ENCODE data around the gene ENG.

ENG gene

DNA sequence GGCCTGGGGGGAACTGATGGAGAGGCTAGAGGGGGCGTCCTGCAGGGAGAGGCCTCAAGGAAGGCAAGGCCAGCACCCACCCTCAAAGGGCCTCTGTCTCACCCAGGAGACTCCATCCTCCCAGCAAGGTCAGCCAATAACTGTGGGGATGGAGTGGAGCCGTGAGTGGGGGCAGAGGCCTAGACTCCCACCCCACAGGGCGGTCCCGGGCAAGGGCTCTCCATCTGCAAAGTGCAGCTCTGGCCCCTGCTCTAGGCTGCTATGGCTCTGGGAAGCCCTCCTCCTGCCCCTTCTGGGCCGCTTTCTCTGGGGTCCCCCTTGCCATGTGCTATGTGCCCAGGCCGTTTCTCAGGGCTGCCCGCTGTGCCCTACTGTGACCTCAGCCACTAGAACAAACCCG lies 37.7 kb downstream of the ENG start:
- Histone ChIP-seq H3K4me1 (no peaks in the 10 kb centered on the region), H3K27me3 (no peaks in the 10 kb centered on the region), H3K9me3 (no peaks in the 10 kb centered on the region), H3K4me3 (no peak overlapping the region), H3K27ac (no peak overlapping the region), H3K36me3 (peaks cover 34 to 96% (median 96%) of the 10 kb centered on the region in 3 donors)
- intact Hi-C loops (cut with DNase I; ENCODE audit: low total_unique reads) = no loop called here
- DNase-seq = no peak
- TF ChIP-seq, protein P1, sequence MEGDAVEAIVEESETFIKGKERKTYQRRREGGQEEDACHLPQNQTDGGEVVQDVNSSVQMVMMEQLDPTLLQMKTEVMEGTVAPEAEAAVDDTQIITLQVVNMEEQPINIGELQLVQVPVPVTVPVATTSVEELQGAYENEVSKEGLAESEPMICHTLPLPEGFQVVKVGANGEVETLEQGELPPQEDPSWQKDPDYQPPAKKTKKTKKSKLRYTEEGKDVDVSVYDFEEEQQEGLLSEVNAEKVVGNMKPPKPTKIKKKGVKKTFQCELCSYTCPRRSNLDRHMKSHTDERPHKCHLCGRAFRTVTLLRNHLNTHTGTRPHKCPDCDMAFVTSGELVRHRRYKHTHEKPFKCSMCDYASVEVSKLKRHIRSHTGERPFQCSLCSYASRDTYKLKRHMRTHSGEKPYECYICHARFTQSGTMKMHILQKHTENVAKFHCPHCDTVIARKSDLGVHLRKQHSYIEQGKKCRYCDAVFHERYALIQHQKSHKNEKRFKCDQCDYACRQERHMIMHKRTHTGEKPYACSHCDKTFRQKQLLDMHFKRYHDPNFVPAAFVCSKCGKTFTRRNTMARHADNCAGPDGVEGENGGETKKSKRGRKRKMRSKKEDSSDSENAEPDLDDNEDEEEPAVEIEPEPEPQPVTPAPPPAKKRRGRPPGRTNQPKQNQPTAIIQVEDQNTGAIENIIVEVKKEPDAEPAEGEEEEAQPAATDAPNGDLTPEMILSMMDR (IDR thresholded peaks at IDR 0.05) = no peak

DNA sequence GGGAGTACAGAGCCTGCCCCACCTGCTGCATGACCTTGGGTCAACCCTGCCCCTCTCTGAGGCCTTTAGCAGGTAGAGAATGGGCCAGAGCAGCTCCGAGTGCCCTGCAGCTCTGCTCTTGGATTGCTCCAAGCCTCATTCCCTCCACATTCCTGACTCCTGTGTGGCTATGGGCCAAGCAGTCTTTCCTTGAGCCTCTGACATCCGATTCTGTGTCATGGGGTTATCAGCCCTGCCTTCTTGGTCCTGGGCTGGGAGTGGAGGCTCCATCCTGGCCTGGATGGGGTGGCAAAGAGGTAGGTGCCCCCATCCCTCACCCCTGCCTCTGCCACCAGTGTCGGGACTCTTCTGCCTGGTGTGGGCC lies 38.1 kb downstream of the ENG start:
- H3K4me1 ChIP-seq = no peaks in the 10 kb centered on the region
- no peak overlapping the region for H3K27ac ChIP-seq
- TF ChIP-seq, protein P1 (IDR thresholded peaks at IDR 0.05) = no peak
- intact Hi-C loops (cut with DNase I; ENCODE audit: low total_unique reads) = no loop called here
- peaks cover 38 to 100% (median 96%) of the 10 kb centered on the region in 3 donors for H3K36me3 ChIP-seq
- no peak for DNase-seq
- H3K9me3 ChIP-seq = no peaks in the 10 kb centered on the region
- H3K27me3 ChIP-seq = no peaks in the 10 kb centered on the region
- no peak overlapping the region for H3K4me3 ChIP-seq

DNA sequence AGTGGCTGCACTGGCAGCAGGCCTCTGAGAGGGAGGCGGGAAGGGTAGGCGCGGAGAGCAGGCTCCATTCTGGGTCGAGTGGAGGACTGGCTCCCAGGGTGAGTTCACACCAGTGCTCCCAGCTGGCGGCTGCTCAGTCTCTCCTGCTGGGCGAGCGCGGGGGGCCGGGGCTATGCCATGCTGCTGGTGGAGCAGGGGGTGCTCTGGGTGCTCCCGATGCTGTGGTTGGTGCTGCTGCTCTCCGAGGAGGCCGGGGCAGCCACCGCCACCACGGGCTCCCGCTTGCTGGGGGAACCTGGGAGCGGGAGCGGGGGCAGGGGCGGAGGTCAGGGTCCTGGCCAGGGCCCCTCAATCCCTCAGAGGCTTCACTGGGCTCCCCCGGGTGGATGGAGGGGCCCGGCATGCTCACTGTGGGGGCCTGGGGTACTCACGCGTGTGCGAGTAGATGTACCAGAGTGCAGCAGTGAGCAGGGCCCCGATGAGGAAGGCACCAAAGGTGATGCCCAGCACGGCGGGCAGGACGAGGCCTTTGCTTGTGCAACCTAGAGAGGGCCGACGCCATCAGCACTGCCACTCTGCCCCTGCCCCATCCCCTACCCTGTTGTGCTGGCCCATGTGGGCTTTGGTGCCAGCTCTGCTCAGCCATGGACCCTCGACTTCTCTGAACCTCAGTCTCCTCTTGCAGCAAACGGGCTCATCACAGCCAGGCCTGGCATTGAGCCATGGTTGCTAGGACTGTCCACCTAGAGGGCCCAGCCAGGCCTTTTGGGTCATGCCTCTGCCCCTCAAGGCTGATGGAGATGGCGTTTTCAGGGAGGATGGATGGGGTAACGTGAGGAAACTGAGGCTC lies 38.7 kb downstream of the ENG start:
- no peak overlapping the region for H3K4me3 ChIP-seq
- no peak for DNase-seq

DNA sequence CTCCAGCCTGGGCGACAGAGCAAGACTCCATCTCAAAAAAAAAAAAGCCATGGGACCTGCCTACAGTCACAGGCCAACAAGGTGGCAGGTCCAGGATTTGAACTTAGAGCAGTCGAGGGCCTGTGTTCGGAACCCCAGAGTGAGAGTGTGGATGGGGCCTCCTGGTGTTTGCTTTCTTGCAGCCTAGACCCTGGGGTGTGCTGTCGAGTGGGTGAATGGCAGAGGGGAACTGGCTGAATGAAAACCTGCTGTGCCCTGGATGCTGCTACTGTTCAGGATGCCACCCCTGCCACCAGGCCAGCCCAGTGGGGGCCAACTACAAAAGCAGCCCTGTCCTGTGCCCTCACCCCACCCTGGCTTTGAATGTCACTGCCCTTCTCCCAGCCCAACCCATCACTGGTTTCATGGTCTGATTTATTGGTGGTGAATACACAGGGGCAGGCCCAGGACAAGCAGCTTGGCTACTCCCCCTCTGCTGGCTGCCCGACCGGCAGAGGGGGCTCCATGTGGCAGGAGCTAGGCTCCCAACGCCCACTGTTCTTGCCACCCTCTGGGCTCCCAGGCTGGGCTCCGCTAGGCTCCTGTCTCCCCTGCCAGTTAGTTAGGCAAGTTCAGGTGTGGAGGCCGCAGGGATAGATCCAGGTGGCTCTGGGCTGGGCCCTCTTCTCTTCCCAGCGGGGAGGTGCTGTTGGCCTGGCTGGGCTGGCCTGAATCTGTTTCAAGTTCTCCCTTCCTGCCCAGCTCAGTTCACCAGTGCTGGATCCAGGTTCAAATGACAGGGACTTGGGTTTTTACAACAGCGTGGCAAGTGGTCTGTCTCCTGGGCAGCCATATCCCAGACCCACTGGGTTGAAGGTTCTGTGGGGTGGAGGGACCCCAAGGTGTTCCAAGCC lies 39.6 kb downstream of the ENG start:
- no peak for DNase-seq
- intact Hi-C loops (cut with DNase I; ENCODE audit: low total_unique reads) = no loop called here
- TF ChIP-seq, protein P1 (IDR thresholded peaks at IDR 0.05) = no peak
- Histone ChIP-seq H3K4me1 (no peaks in the 10 kb centered on the region), H3K4me3 (no peak overlapping the region), H3K9me3 (no peaks in the 10 kb centered on the region), H3K27ac (no peak overlapping the region), H3K27me3 (no peaks in the 10 kb centered on the region), H3K36me3 (peaks cover 51 to 100% (median 88%) of the 10 kb centered on the region in 3 donors)

More for the DNA sequence above, 38.7 kb downstream of the ENG start:
- Histone ChIP-seq H3K27ac (no peak overlapping the region), H3K9me3 (no peaks in the 10 kb centered on the region), H3K4me1 (no peaks in the 10 kb centered on the region), H3K27me3 (no peaks in the 10 kb centered on the region), H3K36me3 (peaks cover 44 to 100% (median 94%) of the 10 kb centered on the region in 3 donors)
- intact Hi-C loops (cut with DNase I; ENCODE audit: low total_unique reads) = no loop called here
- TF ChIP-seq, protein P1 (IDR thresholded peaks at IDR 0.05) = no peak

DNA sequence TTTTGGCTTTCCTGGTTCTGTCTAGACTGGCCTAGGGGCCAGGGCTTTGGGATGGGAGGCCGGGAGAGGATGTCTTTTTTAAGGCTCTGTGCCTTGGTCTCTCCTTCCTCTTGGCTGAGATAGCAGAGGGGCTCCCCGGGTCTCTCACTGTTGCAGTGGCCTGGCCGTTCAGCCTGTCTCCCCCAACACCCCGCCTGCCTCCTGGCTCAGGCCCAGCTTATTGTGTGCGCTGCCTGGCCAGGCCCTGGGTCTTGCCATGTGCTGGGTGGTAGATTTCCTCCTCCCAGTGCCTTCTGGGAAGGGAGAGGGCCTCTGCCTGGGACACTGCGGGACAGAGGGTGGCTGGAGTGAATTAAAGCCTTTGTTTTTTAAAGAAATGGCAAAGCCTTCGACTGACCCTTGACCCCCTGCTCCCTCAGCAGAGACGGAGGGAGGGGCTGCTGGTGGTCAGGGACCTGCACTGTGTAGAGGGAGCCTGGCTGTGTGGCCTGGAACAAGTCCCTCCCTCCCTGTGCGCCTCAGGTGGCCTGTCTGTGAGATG lies 40.7 kb downstream of the ENG start:
- H3K4me3 ChIP-seq = no peak overlapping the region
- H3K4me1 ChIP-seq = peaks cover 0 to 9% (median 0%) of the 10 kb centered on the region in 4 donors
- H3K27ac ChIP-seq = no peak overlapping the region
- no peaks in the 10 kb centered on the region for H3K27me3 ChIP-seq
- H3K36me3 ChIP-seq = peaks cover 58 to 99% (median 81%) of the 10 kb centered on the region in 3 donors
- TF ChIP-seq, protein P1 (IDR thresholded peaks at IDR 0.05) = no peak
- intact Hi-C loops (cut with DNase I; ENCODE audit: low total_unique reads) = no loop called here
- H3K9me3 ChIP-seq = no peaks in the 10 kb centered on the region
- no peak for DNase-seq
